ENCODE measurements around the gene NUP43.
"Not testable (repeated sequence)": the region's sequence is repeated elsewhere in the genome, so short reads cannot be mapped to it uniquely, and the experiment has no call there.

NUP43 gene

DNA sequence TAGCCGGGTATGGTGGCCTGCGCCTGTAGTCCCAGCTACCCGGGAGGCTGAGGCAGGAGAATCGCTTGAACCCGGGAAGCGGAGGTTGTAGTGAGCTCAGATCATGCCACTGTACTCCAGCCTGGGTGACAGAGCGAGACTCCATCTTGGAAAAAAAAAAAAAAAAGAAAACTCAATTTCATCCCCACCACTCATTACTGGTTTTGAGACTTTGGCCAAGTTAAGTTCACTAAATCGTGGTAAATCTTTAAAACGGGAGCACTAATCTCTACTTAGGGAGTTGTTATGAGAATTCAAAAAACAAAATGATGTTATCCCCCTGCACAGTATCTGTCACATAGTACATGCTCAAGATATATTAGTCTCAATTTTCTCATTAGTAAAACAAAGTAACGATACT is 1.1 kb downstream of the NUP43 start:
- DNase-seq: not testable (repeated sequence)

DNA sequence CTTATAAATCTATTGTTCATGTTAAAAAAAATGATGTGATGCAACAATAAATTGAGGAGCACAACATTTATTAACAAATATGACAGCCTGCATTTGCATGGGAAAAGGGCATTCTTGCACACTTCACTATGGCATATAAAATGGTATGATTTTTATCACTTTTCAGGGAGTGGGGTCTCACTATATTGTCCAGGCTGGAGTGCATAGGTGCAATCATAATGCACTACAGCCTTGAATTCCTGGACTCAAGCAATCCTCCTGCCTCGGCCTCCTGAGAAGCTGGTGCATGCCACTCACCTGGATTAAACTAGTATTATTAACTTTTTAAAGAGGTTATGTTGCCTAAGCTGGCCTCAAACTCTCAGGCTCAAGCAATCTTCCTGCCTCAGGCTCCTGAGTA is 11.4 kb downstream of the NUP43 start:
- DNase-seq: no peak

DNA sequence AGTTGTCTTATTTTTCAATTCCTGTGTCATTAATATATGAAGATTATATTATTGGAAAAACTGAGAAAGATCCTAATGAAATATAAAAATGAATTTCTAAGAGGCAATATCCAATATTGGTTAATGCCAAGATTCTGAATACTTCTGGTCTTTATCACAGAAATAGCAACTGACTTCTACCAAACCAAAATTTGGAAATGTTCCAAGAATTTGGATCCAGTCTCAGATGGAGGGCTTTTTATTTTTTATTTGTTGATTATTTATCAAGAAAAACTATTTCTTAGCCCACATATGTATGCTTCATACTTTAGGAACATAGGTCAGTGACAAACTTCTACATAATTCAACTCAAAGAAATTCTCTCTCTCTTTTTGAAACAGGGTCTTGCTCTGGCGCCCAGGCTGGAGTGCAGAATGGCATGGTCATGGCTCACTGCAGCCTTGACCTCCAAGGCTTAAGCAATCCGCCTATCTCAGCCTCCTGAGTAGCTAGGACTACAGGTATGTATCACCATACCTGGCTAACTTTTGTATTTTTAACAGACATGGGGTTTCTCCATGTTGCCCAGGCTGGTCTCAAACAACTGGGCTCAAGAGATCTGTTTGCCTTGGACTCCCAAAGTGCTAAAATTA is 13.1 kb downstream of the NUP43 start:
- DNase-seq: no peak

DNA sequence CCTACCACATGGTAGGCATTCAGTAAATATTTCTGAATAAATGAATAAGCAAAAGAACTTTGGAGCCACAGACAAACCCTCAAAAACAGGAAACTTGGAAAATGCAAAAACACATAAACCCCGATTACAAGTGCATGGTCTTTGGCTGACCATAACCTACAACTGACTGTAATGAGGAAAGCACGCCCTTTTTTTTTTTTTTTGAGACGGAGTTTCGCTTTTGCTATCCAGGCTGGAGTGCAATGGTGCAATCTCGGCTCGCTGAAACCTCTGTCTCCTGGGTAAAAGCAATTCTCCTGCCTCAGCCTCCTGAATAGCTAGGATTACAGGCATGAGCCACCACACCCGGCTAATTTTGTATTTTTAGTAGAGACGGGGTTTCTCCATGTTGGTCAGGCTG is 16.5 kb downstream of the NUP43 start:
- DNase-seq: no peak

DNA sequence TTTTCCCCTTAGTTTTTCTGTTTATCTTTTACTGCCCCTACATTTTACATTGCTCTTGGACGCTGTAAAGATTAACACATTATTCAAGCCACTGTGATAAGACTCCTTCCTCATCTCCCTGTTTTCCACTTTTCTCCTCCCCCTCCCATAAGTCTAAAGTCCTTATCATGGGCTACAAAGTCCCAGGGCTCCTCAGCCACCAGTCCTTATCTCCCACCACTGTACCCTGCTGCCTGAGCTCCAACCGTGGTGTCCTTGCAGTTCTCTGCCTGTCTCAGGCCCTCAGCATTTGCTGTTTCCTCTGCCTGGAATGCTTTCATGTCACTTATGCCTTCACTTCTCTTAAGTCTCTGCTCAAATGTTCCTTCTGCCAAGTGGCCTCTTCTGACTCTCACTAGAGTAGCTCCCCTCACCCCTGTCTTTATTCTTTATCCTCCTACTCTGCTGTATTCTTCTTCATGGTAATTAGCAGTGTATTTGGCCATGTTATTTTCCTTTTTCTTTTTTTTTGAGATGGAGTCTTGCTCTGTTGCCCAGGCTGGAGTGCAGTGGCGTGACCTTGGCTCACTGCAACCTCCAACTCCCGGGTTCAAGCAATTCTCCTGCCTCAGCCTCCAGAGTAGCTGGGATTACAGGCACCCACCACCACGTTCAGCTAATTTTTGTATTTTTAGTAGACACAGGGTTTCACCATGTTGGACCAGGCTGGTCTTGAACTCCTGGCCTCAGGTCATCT is 17.7 kb downstream of the NUP43 start:
- DNase-seq: no peak

DNA sequence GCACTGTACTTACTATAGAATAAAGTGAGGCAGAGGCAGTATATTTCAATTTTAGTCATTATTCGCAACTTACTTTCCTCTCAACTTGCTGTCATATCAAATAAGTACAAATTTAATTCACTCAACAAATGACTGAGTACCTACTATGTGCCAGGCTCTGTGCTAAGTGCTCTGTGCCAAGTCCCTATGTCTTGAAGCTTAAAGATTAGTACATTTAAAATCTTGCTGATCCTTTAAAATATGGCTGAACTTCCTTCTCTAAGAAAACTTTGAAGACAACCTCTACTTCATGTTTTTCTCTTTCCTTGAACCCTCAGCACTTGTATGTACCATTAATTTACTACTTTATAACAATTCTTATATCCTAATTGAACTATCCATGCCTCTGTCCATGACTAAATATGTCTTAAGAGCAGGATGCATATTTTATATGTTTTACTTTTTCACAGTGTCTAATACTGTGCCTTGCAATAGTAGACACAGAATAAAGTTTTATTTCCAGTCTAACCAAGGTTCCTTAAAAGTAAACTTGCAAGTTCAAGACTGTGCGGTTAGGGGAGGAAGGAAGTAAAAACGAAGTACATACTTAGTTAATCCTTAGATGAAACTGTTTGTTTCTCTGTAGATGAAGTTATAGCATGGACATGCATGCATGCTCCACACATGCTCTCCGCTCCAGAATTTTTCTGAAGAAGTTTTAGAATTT is 18.4 kb downstream of the NUP43 start:
- no peak for DNase-seq

DNA sequence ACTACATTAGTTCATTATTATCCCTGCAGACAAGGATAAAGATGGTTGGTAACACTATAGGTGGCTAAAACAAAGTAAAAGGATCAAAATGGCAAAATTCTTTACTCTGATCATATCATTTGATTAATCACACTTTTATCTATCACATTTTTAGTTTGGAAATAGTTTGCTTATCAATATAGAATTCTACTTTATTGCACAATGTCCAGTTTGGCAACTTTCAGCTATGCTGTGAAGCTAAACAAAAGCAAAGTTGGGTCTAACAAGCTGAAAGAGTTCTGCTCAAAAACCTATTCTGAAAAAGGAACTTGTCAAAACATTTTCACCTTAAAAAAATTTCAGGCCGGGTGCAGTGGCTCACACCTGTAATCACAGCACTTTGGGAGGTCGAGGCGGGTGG is 20.5 kb downstream of the NUP43 start:
- no peak for DNase-seq

DNA sequence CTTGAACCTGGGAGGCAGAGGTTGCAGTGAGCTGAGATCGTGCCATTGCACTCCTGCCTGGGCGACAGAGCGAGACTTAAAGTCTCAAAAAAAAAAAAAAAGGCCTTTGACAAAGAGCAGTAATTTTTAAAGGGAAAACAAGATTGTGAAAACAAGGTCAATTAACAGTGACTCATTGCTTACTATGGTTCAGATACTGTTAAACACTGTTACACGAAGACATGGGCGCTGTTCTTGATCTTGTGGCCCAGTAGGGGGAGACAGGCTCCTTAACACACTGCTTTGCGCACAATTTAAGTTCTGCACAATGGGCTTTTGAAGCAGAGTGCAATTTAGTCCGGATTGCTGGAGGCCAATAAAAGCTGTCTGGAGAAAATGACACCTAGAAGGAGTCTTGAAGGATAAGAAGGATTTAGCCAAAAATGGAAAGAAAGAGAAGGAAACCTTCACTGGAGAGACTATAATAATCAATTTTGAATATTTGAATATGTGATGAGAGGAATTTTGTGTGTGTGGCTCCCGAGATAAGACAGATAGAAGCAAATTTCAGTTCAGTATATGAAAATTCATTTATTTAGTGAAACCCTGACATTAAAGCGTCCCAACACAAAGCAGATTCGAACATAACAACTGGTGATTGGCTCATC is 22.4 kb downstream of the NUP43 start:
- DNase-seq: no peak

DNA sequence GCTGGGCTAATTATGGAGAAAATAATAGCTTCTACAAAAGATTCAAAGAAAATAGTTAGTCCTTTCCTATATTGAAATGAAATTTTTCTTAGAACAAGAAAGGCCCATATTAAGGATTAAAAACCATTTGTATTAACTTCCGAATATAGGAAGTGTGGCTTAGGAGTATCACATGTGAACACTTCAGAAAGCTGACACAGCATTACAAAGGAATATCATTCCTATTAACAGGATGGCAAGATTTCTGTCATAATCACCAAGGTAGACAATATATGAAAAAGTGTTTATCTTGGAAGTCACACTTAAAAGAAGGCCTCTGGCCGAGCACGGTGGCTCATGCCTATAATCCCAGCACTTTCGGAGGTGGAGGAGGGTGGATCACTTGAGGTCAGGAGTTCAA is 23.1 kb downstream of the NUP43 start:
- DNase-seq: no peak

DNA sequence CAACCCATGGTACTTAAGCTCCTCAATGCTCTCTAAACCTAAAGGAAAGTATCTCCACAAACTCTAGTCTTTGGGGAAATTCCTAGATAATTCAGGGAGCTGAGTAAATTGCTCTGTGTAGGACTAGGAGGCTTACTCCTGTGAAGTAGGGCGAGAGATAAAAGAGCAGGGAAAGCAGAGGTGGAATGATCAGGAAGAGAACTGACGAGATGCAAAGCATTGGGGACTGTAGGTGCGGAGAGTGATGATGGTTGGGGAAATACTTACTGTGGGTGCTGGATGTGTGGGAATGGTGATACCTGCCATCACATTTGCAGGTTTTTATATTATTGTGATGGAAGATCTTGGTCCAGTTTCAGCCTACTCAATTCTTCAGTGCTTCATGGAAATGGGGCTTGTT is 26.8 kb downstream of the NUP43 start:
- no peak for DNase-seq

DNA sequence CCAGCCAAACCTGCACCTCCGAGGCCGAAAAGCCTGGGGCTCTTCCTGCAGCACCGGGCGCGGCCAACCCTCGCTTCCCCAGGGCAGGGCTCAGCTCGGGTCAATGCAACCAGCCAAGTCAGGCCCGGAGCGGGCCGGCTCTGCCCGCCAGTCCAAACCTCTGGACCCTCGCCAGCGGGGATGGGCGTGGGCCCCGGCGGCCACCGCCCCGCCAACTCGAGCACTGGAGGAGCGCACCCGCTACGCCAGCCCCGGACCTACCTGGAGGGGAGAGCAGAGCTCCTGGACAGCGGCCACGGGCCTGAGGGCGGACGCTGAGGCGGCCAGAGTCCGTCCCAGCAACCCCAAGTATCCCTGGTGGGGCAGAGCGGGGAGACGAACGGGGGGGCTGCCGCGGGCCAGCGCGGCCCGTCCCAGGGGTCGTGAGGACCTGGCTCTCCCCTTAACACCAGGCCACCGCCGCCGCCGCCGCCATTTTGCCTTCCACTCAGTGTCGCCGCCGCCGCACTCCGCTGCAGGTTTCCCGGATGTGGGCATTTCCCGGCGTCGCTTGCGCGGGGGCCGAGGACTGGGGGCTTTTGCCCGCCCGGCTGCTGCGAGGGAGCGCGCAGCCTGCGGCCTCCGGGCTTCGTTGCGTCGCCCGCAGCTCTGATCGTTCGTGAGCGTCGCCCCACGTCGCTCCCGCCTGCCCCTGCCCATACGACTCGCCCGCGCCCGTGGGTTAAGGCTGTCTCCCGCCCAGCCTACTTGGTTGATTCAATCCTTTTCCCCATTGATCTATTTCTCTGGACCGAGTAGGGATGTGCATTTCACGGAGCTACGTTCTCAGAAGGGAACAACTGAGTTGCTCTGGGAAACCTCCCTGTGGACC is 28.5 kb downstream of the NUP43 start, which contains the start of gene LATS1:
LATS1 (minus strand) TSS at position 514 of the 871 bp plus-strand sequence. CDS start 15,975 bp downstream, outside the sequence.
- DNase-seq: peak; percentile 97

DNA sequence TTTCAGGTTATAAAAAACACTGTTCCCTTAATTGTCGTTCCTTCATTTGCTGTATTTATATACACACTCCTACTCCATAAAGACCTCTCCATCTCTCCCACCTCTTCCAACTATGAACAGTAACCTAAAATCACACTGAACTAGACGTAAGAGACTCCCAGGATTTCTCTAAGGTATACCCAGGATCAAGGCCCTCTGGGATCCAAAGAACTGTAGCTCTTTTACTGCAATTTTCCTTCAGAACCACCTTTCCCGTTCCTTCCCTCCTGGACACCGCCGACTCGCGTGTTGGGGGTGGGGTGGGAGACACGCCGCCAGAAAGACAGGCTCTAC is 29.1 kb downstream of the NUP43 start:
- no peak for DNase-seq

DNA sequence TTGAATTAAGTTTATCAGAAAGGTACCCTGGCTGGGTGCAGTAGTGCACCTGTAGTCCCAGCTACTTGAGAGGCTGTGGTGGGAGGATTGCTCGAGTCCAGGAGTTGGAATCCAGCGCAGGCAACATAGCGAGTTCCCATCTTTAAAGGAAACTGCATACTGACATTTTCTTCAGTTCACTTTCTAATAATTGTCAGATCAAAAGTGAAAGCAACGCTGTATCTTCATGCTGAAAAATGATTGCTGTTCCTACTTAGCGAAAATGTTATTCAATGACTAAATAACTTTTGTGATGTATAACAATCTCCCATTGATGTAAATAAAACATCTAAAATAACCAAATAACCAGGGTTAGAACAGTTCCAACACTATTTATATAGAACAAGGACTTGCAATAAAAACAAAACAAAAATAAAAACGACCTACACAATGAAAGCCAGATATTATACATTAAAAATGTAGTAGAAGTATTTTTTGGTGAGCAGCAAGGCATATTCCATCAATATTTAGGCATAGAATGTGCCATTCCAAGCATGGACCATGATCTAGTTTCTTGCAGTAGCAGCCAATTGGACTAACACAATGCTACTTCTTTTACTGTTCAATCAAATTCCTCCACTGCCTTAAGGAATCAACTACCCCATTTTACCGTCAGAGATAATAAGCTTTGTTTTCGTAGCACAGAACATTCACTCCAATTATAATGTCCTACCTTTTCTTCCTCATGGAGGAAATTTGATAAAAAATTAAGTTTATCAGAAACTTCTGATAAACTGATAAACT is 30.0 kb downstream of the NUP43 start:
- no peak for DNase-seq

DNA sequence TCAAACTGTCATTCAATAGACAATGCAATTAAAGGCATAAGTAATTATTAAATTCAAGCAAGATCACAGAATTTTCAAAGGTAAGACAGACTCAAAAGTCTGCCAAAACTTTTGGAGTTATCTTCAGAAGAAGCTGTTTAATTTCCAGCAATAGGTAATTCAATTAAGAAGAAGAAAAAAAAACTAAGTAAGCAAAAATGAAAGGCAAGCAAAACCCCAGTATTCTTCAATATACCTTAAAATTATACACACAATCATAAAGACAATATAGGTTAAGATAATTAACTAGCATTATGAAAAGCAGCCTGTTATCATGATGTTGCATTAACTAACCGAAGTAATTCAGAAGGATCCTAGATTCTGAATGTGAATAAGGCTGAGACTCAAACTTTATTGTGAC is 31.9 kb downstream of the NUP43 start:
- DNase-seq: no peak

DNA sequence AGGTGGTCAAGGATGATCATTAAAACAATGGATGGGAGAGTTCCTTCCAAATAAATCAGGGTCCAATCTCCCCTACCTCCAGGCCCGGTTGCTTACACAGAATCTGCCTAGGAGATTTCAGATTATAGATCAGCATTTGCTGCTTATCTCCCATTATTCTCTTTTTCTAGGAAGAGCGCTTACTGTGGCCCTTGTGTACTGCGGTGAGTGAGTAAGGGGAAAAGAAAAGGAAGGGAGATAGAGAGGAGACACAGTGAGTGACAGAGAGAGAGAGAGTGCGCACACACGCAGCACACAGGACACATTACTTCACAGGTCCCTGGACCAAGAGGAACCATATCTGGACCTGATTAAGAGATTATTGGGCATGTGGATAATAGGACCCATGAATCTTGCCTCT is 34.6 kb downstream of the NUP43 start:
- DNase-seq: no peak

DNA sequence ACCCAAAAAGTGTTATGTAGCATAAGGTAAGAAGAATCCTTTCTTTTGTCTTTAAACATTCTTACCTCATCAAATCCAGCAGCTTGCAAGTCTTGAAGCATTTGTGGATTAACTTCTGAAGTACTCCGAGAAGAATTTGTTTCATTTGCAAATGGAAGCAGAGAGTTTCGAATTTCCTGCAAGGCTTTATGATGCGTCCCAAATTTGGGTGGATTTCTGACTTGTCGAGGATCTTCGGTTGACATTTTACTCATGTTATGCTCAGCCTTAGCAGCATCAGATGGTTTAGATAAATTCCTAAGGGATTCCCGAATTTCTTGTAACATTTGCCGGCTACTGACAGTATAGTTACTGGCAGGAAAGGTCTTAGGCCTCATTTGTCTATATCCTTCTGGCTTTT is 44.6 kb downstream of the NUP43 start:
- DNase-seq: no peak

DNA sequence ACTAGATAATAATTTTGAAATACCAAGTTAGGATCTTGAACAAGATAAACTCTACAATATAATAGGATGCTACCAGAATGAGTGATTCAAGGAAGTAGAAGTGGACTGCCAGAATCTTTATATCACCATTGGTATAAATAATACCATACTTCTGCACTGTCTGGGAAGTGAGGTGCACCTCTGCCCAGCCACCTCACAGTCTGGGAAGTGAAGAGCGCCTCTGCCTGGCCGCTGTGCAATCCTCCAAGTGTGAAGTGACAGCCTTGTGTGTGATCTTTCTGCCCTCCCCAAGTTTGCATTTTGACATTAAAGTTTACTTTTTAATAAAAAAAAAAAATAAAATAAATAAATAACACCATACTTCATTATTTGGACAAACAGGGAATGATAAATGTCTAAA is 47.2 kb downstream of the NUP43 start:
- no peak for DNase-seq

DNA sequence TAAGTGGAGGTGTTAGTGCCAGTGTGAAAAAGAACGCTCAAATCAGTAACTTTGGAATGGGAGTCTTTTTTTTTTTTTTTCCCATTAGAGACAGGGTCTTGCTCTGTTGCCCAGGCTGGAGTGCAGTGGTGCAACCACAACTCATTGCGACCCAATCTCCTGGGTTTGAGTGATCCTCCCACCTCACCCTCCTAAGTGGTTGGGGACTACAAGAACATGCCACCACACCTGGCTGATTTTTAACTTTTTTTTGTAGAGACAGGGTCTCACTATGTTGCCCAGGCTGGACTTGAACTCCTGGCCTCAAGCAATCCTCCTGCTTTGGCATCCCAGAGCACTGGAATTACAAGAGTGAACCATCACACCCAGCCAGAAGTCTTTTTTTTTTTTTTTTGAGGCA is 48.2 kb downstream of the NUP43 start:
- DNase-seq: no peak

DNA sequence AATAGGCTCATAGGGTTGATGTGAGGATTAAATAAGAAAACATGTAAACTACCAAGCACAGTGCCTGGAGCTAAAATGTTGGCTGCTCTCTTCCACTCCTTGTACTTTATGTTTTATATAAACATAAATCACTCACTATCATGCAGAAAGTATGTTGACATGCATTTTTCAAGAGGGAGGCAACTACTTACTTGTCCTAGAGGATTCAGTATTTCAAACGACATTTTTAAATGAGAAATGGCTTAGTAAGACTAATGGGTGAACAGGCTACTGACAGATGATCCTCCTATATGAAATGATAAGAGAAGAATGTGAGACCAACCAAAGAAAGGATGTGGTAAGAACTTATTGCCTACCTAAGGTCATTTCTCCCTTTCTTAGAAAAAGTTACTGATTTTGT is 49.4 kb downstream of the NUP43 start:
- DNase-seq: no peak

DNA sequence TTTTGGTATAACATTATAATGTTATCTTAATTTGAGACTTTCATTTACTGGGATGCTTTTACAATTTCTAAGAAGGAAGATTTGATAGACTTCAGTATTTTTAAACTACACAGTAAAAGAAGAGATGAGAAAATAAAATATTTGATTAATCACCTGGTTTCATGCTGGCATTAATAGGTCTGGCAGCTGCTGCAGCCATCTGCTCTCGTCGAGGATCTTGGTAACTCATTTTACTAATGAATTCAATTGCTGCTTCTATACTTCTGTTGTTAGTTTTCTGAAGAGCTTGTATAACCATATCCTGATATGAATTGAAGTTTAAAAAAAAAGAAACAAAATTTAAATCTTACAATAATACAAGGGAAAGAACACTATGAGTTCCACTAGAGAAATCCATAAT is 51.4 kb downstream of the NUP43 start:
- DNase-seq: no peak

DNA sequence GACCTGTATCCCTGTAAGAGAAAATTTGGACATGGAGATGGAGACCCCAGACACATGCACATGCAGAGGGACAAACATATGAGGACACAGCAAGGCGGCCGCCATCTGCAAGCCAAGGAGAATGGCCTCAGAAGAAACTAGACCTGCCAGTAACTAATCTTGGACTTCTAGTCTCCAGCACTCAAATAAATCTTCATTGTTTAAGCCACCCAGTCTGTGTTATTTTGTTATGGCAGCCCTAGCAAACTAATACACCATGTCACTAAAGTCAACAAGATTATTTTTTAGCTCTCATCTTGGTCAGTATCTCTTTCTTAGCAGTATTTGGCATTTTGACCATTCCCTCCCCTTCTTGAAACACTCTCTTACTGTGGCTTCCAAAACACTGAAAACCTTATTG is 55.1 kb downstream of the NUP43 start:
- no peak for DNase-seq

DNA sequence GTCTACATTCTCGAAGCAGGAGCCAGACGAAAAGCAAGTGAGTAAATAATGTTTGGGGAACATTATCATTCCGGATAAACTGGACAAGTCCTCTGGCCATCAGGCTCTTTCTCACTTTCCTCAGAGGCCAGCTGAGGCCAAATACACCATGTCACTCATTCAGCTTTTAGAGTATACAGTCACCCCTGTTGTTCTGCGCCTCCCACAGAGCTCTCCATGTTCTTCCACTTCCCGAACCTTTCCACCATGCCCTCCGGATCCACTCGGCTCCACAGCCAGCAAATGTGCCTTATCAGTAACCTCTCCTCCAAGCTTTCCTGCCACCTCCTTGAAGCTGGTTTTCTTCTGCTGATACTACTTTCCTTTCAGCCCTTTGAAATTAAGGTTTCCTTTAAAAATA is 60.1 kb downstream of the NUP43 start:
- no peak for DNase-seq

Data from activated CD8-positive, alpha-beta memory T cell treated with anti-CD3 and anti-CD28 coated beads for 24 hours (primary cell).